ENCODE data around the gene MAGI3. TPM values are rescaled to one million over a fixed set of nuclear protein-coding genes. Genes with fewer than 3 reads are reported as not detected.

The MAGI3 gene
- total RNA-seq, 4 donors from 2014 or later, result 2.8 to 4.1 (median 4.0) TPM

- DNase-seq (peak; percentile 19 to 66), ATAC-seq (peak; percentile 72 to 95)
- TF ChIP-seq POLR2A (IDR thresholded peaks at IDR 0.05), result no peak
- TF ChIP-seq CTCF (IDR thresholded peaks at IDR 0.05 in 4 of 5, conservative IDR thresholded peaks at IDR 0.05 in 1 of 5), result peak in 4 of 5 experiments; percentile 30 to 60 (median 52)
- peaks cover 7 to 8% of the 10 kb centered on the region in 2 donors for H3K4me1 ChIP-seq
- no peak overlapping the region for H3K4me3 ChIP-seq
- no peaks in the 10 kb centered on the region for H3K9me3 ChIP-seq
- no peaks in the 10 kb centered on the region for H3K27me3 ChIP-seq
- H3K36me3 ChIP-seq, result no peaks in the 10 kb centered on the region
- no peak overlapping the region for H3K27ac ChIP-seq
- in situ Hi-C loops (cut with MboI; ENCODE audit: low sequenced_read_pairs in 4 of 4), result loop anchor here in 1 of 4 donors (10.0 kb wide), 1 partner anchor 533 kb away; no protein-coding TSS in a partner anchor
- intact Hi-C loops (cut with DNase I; ENCODE audit: low total_unique reads), result loop anchor here (1.0 to 2.0 kb wide), 3 partner anchors 537 to 961 kb away; partner anchors contain the start of gene LRIG2
Observed at GRCh38 chr1:113677250-113678158, 287.2 kb downstream of the MAGI3 start.

GRCh38 chr1:113678159-113678469 is 287.8 kb downstream of the MAGI3 start:
- Histone ChIP-seq H3K9me3 (no peaks in the 10 kb centered on the region), H3K27me3 (no peaks in the 10 kb centered on the region), H3K4me1 (peaks cover 7 to 8% of the 10 kb centered on the region in 2 donors), H3K4me3 (no peak overlapping the region), H3K36me3 (no peaks in the 10 kb centered on the region), H3K27ac (no peak overlapping the region)
- no peak for DNase-seq
- in situ Hi-C loops (cut with MboI; ENCODE audit: low sequenced_read_pairs in 4 of 4), result loop anchor here in 1 of 4 donors (10.0 kb wide), 1 partner anchor 533 kb away; no protein-coding TSS in a partner anchor
- ATAC-seq, result no peak
- TF ChIP-seq CTCF (IDR thresholded peaks at IDR 0.05 in 4 of 5, conservative IDR thresholded peaks at IDR 0.05 in 1 of 5) (peak in 1 of 5 experiments; percentile 8), POLR2A (IDR thresholded peaks at IDR 0.05) (no peak)
- intact Hi-C loops (cut with DNase I; ENCODE audit: low total_unique reads), result loop anchor here (1.0 to 2.0 kb wide), 3 partner anchors 538 to 962 kb away; partner anchors contain the start of gene LRIG2

- Histone ChIP-seq H3K27me3 (no peaks in the 10 kb centered on the region), H3K4me1 (peaks cover 7 to 8% of the 10 kb centered on the region in 2 donors)
Observed at GRCh38 chr1:113681596-113682337, 291.5 kb downstream of the MAGI3 start.

More at GRCh38 chr1:113681596-113682337, 291.5 kb downstream of the MAGI3 start:
- Histone ChIP-seq H3K36me3 (no peaks in the 10 kb centered on the region), H3K4me3 (no peak overlapping the region), H3K27ac (no peak overlapping the region), H3K9me3 (no peaks in the 10 kb centered on the region)
- no peak for DNase-seq
- TF ChIP-seq POLR2A (IDR thresholded peaks at IDR 0.05) (no peak), CTCF (IDR thresholded peaks at IDR 0.05 in 4 of 5, conservative IDR thresholded peaks at IDR 0.05 in 1 of 5) (no peak)
- no peak for ATAC-seq
- in situ Hi-C loops (cut with MboI; ENCODE audit: low sequenced_read_pairs in 4 of 4), result loop anchor here in 1 of 4 donors (10.0 kb wide), 1 partner anchor 537 kb away; no protein-coding TSS in a partner anchor
- intact Hi-C loops (cut with DNase I; ENCODE audit: low total_unique reads), result no loop called here
